Astrocyte of the cerebellum (primary cell): ENCODE results near the gene GPS1.

Experiments
- DNase-seq: peaks from one replicate; pipeline ENCODE4 v3.0.0-alpha.2; 2011; ENCODE audit warnings: low read depth
- H3K4me3 ChIP-seq: 2 replicates; pipeline ENCODE4 v1.5.1; 2011; ENCODE audit warnings: mild to moderate bottlenecking, low read depth, low read length, moderate library complexity
- CTCF ChIP-seq: IDR thresholded peaks from 2 replicates; pipeline ENCODE4 v1.5.1; 2012; ENCODE audit warnings: low read length, low read depth, moderate library complexity, mild to moderate bottlenecking; ENCODE audit errors: missing control alignments
- in situ Hi-C: cut with HindIII; loops from 2 replicates; pipeline ENCODE4 v1.10.0; 2017; ENCODE audit warnings: low sequenced_read_pairs

The GPS1 gene

GRCh38 chr17:82014971-82015310 is 36.8 kb upstream of the GPS1 start:
- TF ChIP-seq CTCF, result no peak
- H3K4me3 ChIP-seq, result no peak overlapping the region
- in situ Hi-C loops, result no loop called here
- no peak for DNase-seq

GRCh38 chr17:82015311-82015971 is 36.3 kb upstream of the GPS1 start:
- no peak for TF ChIP-seq CTCF

GRCh38 chr17:82016061-82016874 is 35.4 kb upstream of the GPS1 start:
- no peak for TF ChIP-seq CTCF
- in situ Hi-C loops, result no loop called here
- DNase-seq, result no peak
- H3K4me3 ChIP-seq, result no peak overlapping the region

More at GRCh38 chr17:82015311-82015971, 36.3 kb upstream of the GPS1 start:
- no peak for DNase-seq
- in situ Hi-C loops, result no loop called here
- no peak overlapping the region for H3K4me3 ChIP-seq

DNA sequence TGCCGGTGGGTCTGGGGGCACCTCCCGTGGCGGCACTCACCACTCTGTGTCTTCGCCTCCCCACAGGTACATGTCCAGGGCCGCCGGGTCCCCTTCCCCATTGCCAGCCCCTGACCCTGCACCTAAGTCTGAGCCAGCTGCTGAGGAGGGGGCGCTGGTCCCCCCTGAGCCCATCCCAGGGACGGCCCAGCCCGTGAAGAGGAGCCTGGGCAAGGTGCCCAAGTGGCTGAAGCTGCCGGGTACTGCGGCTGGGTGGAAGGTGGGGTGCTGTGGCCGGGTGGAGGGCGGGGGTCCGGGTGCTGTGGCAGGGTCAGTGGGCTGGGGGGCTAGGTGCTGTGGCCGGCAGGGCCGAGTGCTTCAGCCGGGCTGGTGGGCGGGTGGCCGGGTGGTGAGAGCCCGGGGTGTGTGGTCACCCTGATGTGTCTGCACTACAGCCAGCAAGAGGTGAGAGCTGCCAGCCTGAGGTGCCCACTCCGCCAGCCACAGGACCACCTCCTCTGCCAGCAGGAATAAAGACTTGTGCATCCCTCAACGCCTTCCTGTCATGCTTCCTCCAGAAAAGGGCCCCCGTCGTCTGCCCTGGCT is 34.7 kb upstream of the GPS1 start:
- no peak for TF ChIP-seq CTCF
- in situ Hi-C loops, result no loop called here
- no peak overlapping the region for H3K4me3 ChIP-seq
- no peak for DNase-seq

DNA sequence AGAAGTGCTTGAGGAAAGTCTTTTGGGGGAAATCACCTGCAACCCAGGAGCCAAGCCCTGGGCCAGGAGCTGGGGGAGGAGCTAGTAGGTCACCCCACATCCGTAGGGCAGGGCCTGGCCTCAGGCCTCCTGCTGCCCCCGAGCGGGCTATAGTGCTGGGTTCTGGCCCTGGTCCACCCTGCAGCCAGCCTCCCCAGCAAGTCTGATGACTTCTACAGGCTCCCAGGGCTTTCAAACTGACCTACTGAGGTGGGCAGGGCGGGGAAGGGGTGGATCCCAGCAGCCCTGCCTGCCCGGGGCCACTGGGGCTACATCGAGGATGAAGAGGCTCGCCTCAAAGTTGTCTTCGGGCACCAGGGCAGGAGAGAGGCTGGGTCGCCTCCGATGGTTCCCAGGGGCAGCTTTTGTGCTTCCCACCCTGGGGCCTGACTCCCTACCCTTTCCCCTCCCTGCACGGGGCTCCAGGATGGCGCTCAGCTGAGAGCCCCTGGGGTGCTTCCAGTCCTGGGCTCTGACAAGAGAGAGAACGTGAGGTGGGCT is 34.0 kb upstream of the GPS1 start:
- no peak overlapping the region for H3K4me3 ChIP-seq
- DNase-seq, result no peak
- in situ Hi-C loops, result no loop called here
- no peak for TF ChIP-seq CTCF

DNA sequence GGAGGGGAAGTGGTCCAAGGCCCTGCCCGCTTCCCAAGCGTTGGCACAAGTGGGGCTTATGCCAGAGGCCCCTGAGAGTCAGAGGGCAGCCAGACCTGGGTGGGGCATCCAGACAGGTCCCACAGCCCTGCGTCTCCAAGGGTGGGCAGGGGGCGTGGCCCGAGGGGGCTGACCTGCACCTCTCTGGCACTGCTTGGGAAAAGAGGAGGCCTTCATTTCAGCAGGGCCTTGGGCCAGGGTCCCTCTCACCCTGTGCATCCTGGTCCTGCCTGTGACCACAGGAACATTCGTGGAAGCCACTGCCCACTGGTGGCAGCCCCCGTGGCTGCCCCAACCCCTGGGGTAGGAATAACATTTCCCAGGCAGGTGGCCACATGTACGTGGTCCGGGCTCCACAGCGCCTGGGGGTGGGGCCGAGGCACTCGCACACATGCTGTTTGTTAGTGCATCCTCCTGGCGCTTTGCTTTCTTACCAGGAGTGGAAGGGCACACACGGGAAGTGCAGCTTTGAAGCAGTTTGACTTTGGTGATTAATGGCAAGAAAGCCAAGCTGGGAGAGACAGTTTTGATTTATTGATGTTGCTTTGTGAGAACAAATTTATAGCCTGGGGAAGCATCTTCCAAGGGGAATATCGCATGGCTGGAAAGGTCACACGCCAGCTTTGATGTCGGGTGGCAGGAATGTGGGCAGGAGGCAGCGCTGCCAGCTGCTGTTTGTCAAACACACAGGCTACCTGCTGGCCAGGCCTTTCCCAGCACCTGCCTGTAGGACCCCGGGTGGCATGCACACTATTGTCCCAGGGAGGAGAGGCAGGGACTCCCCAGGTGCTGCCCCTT is 33.3 kb upstream of the GPS1 start:
- in situ Hi-C loops, result no loop called here
- DNase-seq, result no peak
- TF ChIP-seq CTCF, result no peak
- no peak overlapping the region for H3K4me3 ChIP-seq
